Stimulated activated CD4-positive, alpha-beta T cell treated with anti-CD3 and anti-CD28 coated beads, Interleukin-15, amount 100 ng/mL, for 1 hour (primary cell): Measurements from ENCODE around the gene MRPL41.
"Not testable (repeated sequence)": the region's sequence is repeated elsewhere in the genome, so short reads cannot be mapped to it uniquely, and the experiment has no call there.

Experiments
- DNase-seq, 2 donors: peaks; one replicate each; pipeline ENCODE4 v3.0.0-alpha.2; 2020; ENCODE audit warnings: low read depth in 1 of 2, low spot score in 1 of 2

MRPL41 gene

GRCh38 chr9:137550958-137551263, 768 bp upstream of the MRPL41 start:
- DNase-seq, result not testable (repeated sequence)

- peak in 1 of 2 donors; percentile 9 for DNase-seq
Observed at GRCh38 chr9:137552022-137552768, 516 bp downstream of the MRPL41 start.

- not testable (repeated sequence) for DNase-seq
Observed at GRCh38 chr9:137553654-137554053, 2.0 kb downstream of the MRPL41 start.

GRCh38 chr9:137554349-137554748, 2.7 kb downstream of the MRPL41 start:
- no peak for DNase-seq

GRCh38 chr9:137555179-137555578, 3.5 kb downstream of the MRPL41 start:
- DNase-seq, result no peak

GRCh38 chr9:137556069-137556838, 4.6 kb downstream of the MRPL41 start:
- DNase-seq, result no peak

GRCh38 chr9:137558127-137558526, 6.4 kb downstream of the MRPL41 start:
- no peak for DNase-seq

- DNase-seq, result no peak
Observed at GRCh38 chr9:137564134-137564533, 12.5 kb downstream of the MRPL41 start.

GRCh38 chr9:137564817-137565411, 13.2 kb downstream of the MRPL41 start:
- DNase-seq, result no peak

- DNase-seq, result not testable (repeated sequence)
Observed at GRCh38 chr9:137568445-137568844, 16.8 kb downstream of the MRPL41 start.

- no peak for DNase-seq
Observed at GRCh38 chr9:137569609-137570203, 18.0 kb downstream of the MRPL41 start.

GRCh38 chr9:137570566-137570965, 18.9 kb downstream of the MRPL41 start:
- no peak for DNase-seq

- no peak for DNase-seq
Observed at GRCh38 chr9:137574192-137574591, 22.5 kb downstream of the MRPL41 start.

- no peak for DNase-seq
Observed at GRCh38 chr9:137575364-137575715, 23.7 kb downstream of the MRPL41 start.

- no peak for DNase-seq
Observed at GRCh38 chr9:137575716-137576411, 24.2 kb downstream of the MRPL41 start.

- DNase-seq, result peak; percentile 91 to 97
Observed at GRCh38 chr9:137578518-137579258, 27.0 kb downstream of the MRPL41 start, which contains the start of gene DPH7. TSS of gene DPH7 (minus strand) at chr9:137578925. CDS start at chr9:137578777, 148 bp downstream.

- DNase-seq, result no peak
Observed at GRCh38 chr9:137579259-137579604, 27.6 kb downstream of the MRPL41 start.

- no peak for DNase-seq
Observed at GRCh38 chr9:137580209-137580953, 28.7 kb downstream of the MRPL41 start.

GRCh38 chr9:137580954-137581322, 29.3 kb downstream of the MRPL41 start:
- DNase-seq, result no peak
